HEK293 (cell line): ENCODE data around the gene LRRC49.
A peak's percentile ranks its signal among the peaks of the same experiment; 100 is the strongest.

Experiments
- OSR2 ChIP-seq: fragments of 450-650 bp; formaldehyde crosslinking; IDR thresholded peaks from 2 replicates; pipeline ENCODE4 v1.5.1; 2016; ENCODE audit warnings: missing biosample characterization, missing genetic modification characterization
- WT1 ChIP-seq: fragments of 450-650 bp; formaldehyde crosslinking; IDR thresholded peaks from 2 replicates; pipeline ENCODE4 v1.5.1; 2016; ENCODE audit warnings: missing biosample characterization, missing genetic modification characterization
- ZBTB11 ChIP-seq: fragments of 450-650 bp; formaldehyde crosslinking; conservative IDR thresholded peaks from 2 replicates; pipeline ENCODE4 v1.5.1; 2016; ENCODE audit warnings: low read depth, missing biosample characterization, missing genetic modification characterization
- ZBTB44 ChIP-seq: fragments of 450-650 bp; IDR thresholded peaks from 2 replicates; pipeline ENCODE4 v1.5.1; 2018; ENCODE audit warnings: missing biosample characterization, mild to moderate bottlenecking, missing genetic modification characterization
- ZNF280C ChIP-seq: fragments of 450-650 bp; formaldehyde crosslinking; IDR thresholded peaks from 2 replicates; pipeline ENCODE4 v1.5.1; 2016; ENCODE audit warnings: missing biosample characterization, missing genetic modification characterization
- ZNF394 ChIP-seq: fragments of 450-650 bp; formaldehyde crosslinking; IDR thresholded peaks from 2 replicates; pipeline ENCODE4 v1.5.1; 2016; ENCODE audit warnings: missing biosample characterization, missing genetic modification characterization, mild to moderate bottlenecking, moderate library complexity, borderline replicate concordance
- ZNF558 ChIP-seq: fragments of 450-650 bp; formaldehyde crosslinking; IDR thresholded peaks from 2 replicates; pipeline ENCODE4 v1.5.1; 2016; ENCODE audit warnings: missing biosample characterization, missing genetic modification characterization
- ZXDB ChIP-seq: fragments of 450-650 bp; formaldehyde crosslinking; IDR thresholded peaks from 2 replicates; pipeline ENCODE4 v1.5.1; 2016; ENCODE audit warnings: missing biosample characterization, missing genetic modification characterization
- TF ChIP-seq, protein P1 (sequence below): fragments of 450-650 bp; formaldehyde crosslinking; IDR thresholded peaks from 2 replicates; pipeline ENCODE4 v1.5.1; 2016; ENCODE audit warnings: missing biosample characterization, missing genetic modification characterization
- TF ChIP-seq, protein P2 (sequence below): sonication (generic); formaldehyde crosslinking; IDR thresholded peaks from 2 replicates; pipeline ENCODE4 v1.8.1; 2022; ENCODE audit warnings: mild to moderate bottlenecking, moderate library complexity, missing genetic modification reagents
- TF ChIP-seq, protein P3 (sequence below): fragments of 450-650 bp; formaldehyde crosslinking; IDR thresholded peaks from 2 replicates; pipeline ENCODE4 v1.5.1; 2016; ENCODE audit warnings: missing biosample characterization, missing genetic modification characterization

LRRC49 gene

GRCh38 chr15:70936326-70936725, 43.7 kb downstream of the LRRC49 start (continued):
- TF ChIP-seq ZNF280C (tag by site-specific recombination) (no peak), ZBTB11 (tag by site-specific recombination) (no peak), ZNF558 (tag by site-specific recombination) (0 out of 2 replicates have a peak, but pooled peaks have one; percentile 19), ZBTB44 (tag by site-specific recombination) (peak; percentile 88), OSR2 (tag by site-specific recombination) (0 out of 2 replicates have a peak, but pooled peaks have one; percentile 27), ZXDB (tag by site-specific recombination) (0 out of 2 replicates have a peak, but pooled peaks have one; percentile 10), WT1 (tag by site-specific recombination) (no peak; the same call in 1 of the 2 replicates), ZNF394 (tag by site-specific recombination) (peak; percentile 44; the same call in 1 of the 2 replicates)
- TF ChIP-seq, protein P1, sequence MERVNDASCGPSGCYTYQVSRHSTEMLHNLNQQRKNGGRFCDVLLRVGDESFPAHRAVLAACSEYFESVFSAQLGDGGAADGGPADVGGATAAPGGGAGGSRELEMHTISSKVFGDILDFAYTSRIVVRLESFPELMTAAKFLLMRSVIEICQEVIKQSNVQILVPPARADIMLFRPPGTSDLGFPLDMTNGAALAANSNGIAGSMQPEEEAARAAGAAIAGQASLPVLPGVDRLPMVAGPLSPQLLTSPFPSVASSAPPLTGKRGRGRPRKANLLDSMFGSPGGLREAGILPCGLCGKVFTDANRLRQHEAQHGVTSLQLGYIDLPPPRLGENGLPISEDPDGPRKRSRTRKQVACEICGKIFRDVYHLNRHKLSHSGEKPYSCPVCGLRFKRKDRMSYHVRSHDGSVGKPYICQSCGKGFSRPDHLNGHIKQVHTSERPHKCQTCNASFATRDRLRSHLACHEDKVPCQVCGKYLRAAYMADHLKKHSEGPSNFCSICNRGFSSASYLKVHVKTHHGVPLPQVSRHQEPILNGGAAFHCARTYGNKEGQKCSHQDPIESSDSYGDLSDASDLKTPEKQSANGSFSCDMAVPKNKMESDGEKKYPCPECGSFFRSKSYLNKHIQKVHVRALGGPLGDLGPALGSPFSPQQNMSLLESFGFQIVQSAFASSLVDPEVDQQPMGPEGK = no peak
- TF ChIP-seq, protein P2, sequence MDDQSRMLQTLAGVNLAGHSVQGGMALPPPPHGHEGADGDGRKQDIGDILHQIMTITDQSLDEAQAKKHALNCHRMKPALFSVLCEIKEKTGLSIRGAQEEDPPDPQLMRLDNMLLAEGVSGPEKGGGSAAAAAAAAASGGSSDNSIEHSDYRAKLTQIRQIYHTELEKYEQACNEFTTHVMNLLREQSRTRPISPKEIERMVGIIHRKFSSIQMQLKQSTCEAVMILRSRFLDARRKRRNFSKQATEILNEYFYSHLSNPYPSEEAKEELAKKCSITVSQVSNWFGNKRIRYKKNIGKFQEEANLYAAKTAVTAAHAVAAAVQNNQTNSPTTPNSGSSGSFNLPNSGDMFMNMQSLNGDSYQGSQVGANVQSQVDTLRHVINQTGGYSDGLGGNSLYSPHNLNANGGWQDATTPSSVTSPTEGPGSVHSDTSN (CRISPR knock-in tag) = no peak
- TF ChIP-seq, protein P3, sequence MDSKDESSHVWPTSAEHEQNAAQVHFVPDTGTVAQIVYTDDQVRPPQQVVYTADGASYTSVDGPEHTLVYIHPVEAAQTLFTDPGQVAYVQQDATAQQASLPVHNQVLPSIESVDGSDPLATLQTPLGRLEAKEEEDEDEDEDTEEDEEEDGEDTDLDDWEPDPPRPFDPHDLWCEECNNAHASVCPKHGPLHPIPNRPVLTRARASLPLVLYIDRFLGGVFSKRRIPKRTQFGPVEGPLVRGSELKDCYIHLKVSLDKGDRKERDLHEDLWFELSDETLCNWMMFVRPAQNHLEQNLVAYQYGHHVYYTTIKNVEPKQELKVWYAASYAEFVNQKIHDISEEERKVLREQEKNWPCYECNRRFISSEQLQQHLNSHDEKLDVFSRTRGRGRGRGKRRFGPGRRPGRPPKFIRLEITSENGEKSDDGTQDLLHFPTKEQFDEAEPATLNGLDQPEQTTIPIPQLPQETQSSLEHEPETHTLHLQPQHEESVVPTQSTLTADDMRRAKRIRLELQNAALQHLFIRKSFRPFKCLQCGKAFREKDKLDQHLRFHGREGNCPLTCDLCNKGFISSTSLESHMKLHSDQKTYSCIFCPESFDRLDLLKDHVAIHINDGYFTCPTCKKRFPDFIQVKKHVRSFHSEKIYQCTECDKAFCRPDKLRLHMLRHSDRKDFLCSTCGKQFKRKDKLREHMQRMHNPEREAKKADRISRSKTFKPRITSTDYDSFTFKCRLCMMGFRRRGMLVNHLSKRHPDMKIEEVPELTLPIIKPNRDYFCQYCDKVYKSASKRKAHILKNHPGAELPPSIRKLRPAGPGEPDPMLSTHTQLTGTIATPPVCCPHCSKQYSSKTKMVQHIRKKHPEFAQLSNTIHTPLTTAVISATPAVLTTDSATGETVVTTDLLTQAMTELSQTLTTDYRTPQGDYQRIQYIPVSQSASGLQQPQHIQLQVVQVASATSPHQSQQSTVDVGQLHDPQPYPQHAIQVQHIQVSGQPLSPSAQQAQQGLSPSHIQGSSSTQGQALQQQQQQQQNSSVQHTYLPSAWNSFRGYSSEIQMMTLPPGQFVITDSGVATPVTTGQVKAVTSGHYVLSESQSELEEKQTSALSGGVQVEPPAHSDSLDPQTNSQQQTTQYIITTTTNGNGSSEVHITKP (tag by site-specific recombination) = peak; percentile 49
